MV-4-11 (cell line): ENCODE measurements around the gene FBXW4.
A peak's percentile ranks its signal among the peaks of the same experiment; 100 is the strongest.
"Not testable (repeated sequence)": the region's sequence is repeated elsewhere in the genome, so short reads cannot be mapped to it uniquely, and the experiment has no call there.

Source experiments
- DNase-seq: peaks from one replicate; lab custom pipeline; 2025; lab: John Stamatoyannopoulos, UW

The FBXW4 gene

DNA sequence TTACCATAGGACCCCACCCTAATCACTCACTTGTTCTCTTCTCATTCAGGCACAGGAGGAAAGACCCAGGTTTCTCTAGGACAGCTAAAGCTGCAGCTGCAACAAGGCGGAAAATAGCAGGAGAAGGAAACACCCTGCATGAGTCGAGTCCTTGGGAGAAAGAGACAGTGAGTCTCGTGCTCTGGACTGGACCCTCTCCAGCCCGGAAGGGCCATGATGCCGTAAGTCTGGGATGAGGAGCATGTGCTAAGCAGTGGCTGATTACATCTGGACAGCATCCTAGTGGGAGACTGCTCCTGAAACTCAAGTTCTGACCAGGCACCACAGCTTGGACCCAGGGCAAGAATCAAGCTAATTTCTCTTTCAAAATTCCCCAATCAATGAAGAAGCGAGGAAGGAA lies 39.4 kb downstream of the FBXW4 start:
- DNase-seq, result no peak

DNA sequence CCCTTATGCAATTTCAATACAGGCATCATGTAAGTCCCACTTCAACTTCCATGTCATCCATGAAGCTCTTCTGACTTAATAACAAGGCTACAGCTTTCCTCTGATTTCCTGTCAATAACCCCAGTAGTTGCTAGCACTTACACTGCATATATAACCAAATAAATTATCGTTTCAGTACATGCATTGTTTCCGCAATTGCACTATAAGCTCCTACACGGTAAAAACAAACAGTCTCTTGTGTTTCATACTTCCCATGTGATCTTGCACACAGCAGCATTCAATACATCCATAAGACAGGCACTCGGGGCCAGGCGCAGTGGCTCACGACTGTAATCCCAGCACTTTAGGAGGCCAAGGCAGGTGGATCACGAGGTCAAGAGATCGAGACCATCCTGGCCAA lies 41.4 kb downstream of the FBXW4 start:
- no peak for DNase-seq

DNA sequence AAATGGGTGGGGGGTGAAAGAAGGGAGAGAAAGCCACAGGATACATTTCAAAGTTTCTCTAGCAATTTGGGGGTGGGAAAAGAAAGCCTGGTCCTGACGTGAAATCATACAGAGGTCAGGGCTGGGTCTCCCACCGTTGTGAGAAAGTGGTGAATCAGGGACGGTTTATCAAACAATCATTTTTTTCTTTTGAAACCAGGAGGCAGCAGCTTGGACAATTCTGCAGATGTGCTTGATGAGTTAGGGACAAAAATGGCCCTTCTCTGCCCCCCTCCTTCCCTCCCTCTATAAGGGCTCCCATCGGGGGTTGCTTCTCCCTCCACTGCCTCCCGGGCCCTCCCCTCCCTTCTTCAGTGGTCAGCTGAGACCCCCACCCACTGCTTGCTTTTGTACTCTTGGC lies 43.6 kb downstream of the FBXW4 start:
- DNase-seq, result no peak

DNA sequence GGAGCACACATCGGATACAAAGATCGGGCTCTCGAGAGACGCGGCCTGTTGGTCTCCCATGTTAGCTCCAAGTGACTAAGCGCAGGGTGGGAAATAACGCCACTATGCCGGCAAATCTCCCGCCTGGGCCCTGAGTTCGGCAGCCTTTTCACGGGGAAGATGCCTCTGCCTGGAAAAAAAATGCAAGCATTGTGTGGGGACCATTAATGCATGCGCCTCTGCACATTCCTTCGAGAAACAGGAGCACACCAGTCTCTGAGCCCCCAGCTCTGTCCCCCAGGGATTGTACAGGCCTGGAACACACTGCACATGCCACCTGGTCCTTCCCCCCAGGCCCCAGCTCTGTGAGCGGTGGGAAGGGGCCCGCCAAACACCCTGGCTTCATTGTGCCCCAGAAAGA lies 44.1 kb downstream of the FBXW4 start:
- DNase-seq, result no peak

DNA sequence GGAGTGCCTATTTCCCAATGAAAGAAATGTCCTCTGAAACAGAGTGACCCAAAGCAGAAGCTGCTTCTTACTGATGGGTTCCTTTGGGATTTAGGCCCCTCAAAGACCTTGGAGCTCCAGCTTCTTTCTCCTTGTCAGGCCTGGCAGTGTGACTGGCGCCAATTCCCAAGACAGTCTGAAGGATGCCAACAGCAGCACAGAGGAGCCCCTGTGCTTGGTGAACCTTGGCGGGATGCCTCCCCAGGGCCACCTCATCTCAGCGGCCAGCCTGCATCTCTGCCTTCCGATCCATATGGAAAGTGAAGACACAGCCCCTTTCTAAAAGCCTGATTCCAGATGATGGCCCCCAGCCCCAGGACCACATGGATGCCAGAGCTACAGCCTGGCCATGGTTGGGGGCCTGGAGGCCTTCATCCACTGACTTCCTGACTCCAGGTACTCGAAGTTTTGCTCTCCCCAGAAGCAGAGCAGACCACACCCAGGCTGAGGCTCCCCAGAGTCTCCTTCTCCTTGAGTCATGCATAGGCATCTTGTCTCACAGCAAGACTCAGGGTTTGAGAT lies 45.4 kb downstream of the FBXW4 start:
- no peak for DNase-seq

DNA sequence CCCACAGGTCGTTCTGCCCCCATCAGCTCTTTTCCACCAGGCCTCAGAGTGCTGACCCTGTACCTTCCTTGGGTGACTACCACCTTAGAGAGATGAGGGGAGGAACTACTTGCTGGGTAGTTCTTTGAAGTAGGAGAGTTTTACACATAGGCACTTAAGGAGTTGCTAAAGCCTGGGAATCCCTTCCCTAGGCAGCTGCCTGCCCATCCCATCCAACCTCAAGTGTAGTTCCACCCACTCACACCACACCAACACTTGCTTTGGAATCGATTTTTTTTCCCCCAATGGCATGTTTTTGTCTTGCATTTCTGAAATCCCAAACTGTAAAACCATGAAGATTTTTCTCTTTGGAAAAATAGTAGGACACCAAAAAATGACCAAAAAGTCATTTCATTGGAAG lies 47.7 kb downstream of the FBXW4 start:
- DNase-seq, result no peak

DNA sequence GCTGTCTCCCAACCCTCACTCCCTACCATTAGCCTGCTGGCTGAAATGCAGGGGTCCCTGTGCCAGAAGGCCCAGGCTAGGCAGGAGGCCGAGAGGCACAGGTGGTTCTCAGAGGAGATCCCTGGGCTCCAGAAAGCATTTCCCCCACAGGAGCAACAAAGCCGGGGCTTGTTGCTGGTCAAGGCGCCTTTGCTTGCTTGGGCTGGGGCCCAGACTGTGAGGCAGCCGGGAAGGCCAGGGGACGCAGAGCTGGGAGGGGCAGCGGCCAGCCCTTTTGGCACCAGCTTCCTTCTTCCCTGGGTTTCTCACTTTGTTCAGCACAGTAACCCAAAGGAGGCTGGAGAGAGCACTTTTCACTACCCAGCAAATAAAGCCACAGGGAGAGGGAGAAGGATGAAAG lies 48.6 kb downstream of the FBXW4 start:
- DNase-seq, result no peak

DNA sequence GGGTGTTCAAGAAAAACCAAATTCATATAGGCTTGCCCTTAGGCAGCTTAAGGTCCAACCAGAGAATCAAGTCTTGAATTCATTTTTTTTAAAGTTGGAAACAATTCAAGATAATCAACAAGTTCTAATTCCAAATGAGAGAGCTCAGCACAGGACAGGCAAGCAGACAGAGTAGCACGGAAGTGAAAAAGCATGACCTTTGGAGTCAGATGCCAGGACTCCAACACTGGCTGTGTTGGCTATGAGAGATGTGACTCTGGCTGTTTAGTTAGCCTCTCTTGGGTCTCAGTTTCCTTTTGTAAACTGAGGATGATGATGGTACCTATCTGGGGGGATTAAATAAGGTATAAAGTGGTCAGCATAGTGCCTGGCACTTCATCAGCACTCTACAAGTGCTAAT lies 49.3 kb downstream of the FBXW4 start:
- DNase-seq, result no peak

DNA sequence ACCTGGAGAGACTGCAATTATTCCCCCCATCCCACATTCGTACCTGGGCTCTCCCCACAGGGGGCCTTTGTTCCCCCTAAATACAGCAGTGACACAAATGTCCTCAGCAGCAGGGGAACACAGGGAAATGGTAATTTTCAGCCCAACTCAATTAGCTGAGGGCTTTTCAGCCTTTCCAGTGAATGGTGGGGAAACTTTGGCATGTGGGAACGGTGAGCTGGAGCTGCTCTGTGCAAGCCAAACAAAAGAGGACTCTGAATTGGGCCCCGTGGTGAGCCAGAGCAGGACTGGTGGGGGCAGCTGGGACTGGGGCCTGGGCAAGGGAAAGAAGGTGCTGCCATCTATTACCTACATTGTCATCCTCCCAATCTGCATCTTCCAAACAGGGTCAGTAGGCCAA lies 51.0 kb downstream of the FBXW4 start:
- no peak for DNase-seq

DNA sequence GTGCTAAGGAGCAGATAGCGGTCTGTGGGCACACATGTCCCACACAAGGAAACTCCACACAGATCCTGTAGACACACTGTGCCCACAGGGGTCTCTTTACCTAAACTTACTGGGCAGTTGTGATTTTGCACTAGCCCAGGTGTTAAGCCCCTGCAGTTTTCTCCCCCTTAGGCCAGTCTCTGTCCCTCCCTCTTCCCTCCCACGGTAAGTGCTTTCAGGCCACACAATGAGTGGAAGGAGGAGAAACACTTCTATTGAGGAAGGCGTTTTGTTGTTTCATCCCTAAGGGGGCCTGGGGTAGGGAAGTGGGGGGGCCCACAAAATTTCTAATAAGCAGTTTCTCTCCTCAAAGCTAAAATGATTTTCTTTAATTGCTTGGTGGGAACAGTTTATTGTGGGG lies 51.4 kb downstream of the FBXW4 start:
- DNase-seq, result no peak

DNA sequence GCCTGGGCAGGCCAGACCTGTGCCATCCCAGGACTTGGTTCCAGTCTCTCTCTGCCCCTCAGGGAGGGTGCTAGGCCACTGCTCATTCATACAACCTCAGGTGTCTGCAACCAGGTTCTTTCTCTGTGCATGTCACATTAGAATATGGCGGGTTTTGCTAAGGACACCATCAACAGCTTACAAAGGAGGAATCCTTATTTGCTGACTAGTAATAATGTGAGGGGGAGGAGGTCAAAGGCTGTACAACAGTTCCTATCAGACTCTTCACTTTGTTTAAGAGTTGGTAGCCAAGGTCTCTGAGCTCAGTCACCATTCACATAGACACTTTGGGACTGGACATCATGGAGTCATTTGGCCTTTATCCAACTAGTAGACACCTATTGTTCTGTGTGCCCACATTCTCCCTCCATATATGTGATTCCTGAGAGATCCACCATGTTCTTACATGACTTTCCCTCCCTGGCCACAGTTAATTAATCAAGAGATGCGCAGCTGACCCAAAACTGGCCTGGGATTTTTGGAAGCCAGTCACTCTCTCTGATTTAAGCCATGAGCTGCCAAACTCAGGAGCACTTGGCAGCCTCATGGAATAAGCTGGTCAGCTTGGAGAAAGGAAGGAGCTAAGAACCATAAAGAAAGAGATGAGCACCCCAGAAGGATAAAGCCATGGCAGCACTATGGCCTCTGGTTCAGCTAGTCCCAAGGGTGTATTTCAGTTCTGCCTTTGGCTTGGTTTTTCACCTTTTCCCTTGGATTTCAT lies 55.6 kb downstream of the FBXW4 start:
- no peak for DNase-seq

DNA sequence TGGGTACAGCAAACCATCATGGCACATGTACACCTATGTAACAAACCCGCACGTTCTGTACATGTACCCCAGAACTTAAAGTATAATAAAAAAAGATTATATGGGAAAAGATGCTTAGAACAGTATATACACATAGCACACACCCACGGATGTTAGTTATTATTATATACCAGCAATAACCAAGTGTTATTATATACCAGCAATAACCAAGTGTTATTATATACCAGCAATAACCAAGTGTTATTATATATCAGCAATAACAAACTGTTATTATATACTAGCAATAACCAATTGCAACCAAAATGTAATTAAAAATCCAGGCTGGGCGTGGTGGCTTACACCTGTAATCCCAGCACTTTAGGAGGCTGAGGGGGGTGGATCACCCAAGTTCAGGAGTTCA lies 61.5 kb downstream of the FBXW4 start:
- not testable (repeated sequence) for DNase-seq

DNA sequence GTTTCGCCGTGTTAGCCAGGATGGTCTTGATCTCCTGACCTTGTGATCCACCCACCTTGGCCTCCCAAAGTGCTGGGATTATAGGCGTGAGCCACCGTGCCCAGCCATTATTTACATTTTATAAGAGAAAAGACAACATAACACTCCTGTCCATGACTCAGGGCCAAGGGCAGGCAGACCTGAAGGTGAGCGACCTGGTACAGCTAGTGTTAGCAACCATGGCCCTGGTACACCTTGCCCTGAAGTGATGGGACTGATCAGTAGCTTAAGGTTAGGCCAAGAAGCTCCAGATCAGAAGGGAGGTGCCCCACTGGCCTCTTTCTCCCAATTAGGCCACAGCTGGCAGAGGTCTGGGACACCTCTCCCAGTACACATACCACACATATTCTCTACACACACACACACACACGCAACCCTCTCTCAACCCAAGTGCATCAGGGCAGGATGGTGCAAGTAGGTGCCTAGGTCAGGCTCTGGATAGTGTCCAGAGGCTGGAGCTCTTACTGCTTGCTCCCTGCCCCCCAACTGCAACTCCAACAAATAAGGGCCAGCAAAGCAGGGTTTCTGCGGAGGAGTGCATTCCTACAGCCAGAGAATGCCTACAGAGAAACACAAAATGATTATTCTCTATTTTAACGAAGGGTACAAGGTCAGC lies 63.0 kb downstream of the FBXW4 start:
- DNase-seq, result no peak

DNA sequence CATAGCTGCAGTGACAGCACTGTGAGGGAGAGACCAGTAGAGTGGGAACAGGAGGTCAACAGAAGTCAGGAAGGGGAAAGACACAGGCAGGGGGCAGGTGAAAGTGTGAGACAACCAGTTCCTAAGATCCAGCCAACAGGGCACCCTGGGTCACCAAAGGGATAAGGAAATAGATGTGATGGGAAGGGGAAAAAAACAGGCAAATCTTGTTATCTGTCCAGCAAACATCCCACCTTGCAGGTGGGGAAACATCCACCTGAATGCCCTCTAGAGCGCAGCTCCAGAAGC lies 64.4 kb downstream of the FBXW4 start:
- DNase-seq, result no peak

DNA sequence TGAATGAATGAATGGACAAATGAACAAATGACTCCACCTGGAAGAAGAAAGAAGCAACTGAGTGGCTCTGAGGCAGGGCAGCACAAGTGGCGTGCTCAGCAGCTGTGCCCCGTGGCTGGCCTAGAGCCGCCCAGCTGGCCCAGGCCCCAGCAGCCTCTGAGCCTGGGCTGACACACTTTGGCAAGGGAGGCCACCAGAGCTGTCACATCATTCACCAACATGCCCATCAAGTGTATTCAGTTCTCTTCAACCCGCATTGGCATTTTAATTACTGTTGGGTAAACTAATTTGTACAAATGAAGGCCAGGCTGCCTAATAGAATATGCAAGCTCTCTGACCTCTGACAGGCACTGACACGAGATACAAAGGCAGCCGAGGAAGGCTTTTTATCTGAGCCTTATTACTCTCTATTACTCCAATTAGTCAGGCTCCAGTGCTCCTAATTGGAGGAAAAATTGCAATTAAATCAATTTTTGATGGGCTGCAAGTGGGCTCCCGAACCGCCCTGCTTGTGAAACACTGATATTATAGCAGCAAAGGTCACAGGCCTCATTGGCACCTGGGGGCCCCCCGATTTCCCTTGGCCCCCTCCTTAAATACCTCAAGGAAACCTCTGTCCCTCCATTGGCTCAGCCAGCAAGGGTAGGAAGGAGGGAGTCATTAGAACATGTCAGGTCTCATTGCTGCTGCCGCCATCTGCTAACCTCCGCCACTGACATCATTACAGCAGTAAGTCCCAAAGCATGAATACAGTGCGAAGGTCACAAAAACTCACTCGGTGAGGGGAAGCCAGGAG lies 64.9 kb downstream of the FBXW4 start:
- DNase-seq, result no peak

DNA sequence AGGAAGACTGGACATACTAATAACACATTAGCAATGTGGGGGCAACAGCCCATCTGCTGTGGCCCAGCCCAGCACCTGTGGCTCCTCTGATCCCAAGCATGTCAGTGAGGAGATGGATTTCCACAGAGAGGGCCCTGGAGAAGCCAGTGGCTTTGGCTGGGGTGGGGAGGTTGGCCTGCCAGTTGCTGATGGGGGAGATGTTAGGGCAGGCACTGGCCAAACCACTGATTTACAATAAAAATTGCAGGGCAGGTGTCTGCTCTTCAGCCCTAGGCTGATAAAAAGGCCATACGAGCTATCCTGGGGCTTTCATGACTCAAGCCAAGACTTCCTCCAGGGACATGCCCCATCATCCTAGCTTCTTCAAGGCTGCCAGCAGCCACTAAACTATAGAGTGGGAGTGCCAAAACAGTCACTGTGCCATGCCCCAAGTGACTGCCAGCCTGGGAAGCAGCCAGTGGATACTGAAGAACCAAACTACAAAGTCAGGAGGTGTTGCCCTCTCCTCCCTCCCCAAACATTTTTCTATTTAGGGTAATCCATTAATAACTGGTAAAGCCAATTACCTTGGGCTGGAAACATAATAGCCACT lies 69.1 kb downstream of the FBXW4 start:
- no peak for DNase-seq

DNA sequence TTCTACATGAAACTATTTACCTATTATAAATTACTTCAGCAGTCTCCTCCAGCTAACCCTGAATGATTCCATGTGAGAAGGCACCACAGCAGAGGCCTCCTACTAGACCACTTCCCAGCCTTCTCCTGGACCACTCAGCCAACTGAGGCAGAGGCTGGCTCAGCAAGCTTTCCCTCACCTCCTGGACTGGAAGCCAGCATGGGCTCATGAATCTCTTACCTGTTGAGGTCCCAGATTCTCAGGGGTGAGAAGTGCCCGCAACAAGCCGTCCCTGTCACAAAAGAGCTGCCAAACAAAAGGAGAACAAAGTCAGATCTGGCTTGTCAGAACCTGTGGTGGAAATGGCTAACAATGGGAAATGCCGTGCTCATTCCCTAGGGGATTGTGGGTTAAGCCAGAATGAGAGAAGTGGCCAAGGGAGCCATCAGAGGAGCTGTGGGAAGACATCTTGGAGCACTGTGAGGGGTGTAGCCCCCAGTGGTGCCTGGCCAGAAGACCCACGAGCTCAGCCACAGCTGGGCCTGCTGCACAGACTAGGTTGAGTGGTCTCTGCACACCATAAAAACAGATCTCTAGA lies 70.4 kb downstream of the FBXW4 start:
- no peak for DNase-seq

DNA sequence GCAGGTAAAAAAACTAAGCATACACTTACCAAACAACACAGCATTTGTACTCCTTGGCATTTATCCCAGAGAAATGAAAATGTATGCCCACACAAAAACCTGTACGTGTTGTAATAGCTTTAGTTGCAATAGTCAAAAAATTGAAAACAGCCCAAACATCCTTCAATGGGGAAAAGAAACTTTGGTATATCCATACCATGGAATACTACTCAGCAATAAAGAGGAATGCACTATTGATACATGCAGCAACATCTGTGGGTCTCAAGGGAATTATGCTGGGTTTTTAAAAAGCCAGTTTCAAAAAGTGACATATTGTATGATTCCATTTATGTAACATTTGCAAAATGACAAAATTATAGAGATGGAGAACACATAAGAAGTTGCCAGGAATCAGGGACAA lies 71.4 kb downstream of the FBXW4 start:
- DNase-seq, result no peak

DNA sequence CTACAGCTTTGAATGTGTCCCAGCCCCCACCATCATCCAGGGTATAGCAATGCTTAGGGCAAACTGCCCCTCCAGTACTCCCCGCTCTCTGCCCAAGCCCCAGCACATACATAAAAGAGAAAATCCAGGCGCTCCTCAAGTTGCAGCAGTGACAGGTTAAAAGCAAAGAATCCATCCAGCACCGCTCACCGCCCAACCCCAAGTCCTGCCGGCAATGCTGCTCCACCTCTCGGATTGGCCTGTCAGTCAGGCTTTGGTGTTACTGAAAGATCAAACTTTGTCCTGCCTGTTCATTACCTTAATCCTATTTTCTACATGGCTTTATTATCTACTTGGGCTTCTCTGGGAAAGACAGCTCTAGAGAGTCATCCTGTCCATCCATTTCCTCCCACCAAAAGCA lies 75.0 kb downstream of the FBXW4 start:
- DNase-seq, result no peak

DNA sequence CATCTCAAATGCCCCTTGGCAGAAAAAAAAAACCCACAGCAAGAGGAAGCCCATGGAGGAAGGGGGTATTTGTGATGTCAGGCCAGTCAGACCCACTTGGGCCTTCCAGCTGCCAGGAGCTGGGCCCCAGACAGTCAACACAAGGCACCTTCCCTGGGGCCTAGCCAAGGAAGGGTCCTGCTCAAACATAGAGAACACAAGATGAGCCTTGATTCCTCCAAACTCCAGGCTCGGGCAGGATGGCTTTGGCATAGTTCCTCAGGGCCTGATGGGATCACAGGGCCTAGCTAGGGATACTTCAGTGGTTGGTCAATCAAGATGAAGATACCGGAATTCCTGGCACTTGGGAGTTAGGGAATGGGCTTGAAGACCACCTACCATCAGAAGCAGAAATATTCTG lies 76.1 kb downstream of the FBXW4 start:
- no peak for DNase-seq

DNA sequence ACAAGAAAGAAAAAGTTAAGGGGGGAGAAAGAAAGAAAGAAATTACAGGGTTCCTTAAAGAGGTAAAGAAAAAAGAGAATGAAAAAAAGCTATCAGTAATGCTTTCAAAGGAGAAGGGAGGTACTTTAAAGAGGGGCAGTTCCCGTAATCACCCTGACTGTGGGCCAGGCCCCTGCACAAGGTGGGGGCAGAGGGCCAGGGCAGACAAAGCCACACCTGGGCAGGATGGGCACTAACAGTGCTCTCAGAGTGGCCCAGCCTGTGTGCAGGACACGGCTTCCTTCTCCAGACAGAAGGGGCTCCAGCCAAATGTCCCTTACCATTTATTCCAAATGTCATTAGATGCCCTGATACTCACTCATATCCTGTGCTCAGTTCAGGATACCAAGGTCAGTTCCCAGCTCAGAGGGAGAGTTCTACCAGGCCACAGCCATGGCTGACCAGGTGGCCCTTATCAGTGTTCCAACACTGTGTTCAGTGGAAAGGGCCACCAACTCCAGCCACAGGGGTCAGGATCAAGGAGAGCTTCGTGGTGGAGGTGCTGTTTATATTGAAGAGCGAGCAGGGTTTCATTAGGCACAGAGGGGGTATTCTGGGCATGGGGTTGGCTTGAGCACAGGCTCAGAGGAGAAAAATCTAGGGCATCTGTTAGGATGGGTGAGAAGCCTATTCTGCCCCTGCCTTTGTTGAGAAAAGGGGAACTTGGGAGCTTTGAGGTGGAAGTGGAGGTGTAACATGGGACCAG lies 77.0 kb downstream of the FBXW4 start:
- DNase-seq, result peak; percentile 40
